NCI-H2196 (cell line): Measurements from ENCODE around the gene MAFG.

Source experiments
- DNase-seq: peaks from one replicate; lab custom pipeline; 2025; ENCODE audit not compliant: unreplicated experiment; lab: John Stamatoyannopoulos, UW

The MAFG gene

GRCh38 chr17:81927653-81928543 lies at the start of gene MAFG:
MAFG (minus strand) TSS chr17:81927735; CDS start chr17:81923185, 4,550 bp downstream.
- peak; percentile 99 for DNase-seq

GRCh38 chr17:81976332-81977210 lies 49.0 kb upstream of the MAFG start:
- peak; percentile 95 for DNase-seq

GRCh38 chr17:81973432-81973831 lies 45.9 kb upstream of the MAFG start:
- DNase-seq, result no peak

- no peak for DNase-seq
These were observed 41.6 kb upstream of the MAFG start for GRCh38 chr17:81968850-81969812.

GRCh38 chr17:81968396-81968745 lies 40.8 kb upstream of the MAFG start:
- no peak for DNase-seq

GRCh38 chr17:81967533-81968395 lies 40.2 kb upstream of the MAFG start:
- DNase-seq, result peak; percentile 98

- DNase-seq, result no peak
These were observed 39.7 kb upstream of the MAFG start for GRCh38 chr17:81967244-81967532.

GRCh38 chr17:81966343-81967243 lies 39.1 kb upstream of the MAFG start:
- DNase-seq, result peak; percentile 81

- DNase-seq, result no peak
These were observed 36.7 kb upstream of the MAFG start for GRCh38 chr17:81964081-81964849.

GRCh38 chr17:81962499-81963441 lies 35.2 kb upstream of the MAFG start:
- no peak for DNase-seq

GRCh38 chr17:81961521-81962498 lies 34.3 kb upstream of the MAFG start:
- DNase-seq, result no peak

- peak; percentile 79 for DNase-seq
These were observed 33.6 kb upstream of the MAFG start, which contains the start of gene NOTUM for GRCh38 chr17:81961087-81961511. NOTUM (minus strand) TSS chr17:81961187; CDS start chr17:81960909, 278 bp downstream.

- DNase-seq, result no peak
These were observed 32.8 kb upstream of the MAFG start for GRCh38 chr17:81960130-81960958.

GRCh38 chr17:81959362-81960129 lies 32.0 kb upstream of the MAFG start:
- peak; percentile 85 for DNase-seq
